Natural killer cell (primary cell): Measurements from ENCODE around the gene GCH1. TPM values are rescaled to one million over a fixed set of nuclear protein-coding genes. Genes with fewer than 3 reads are reported as not detected.

ENCODE experiments used
- ATAC-seq, 3 donors: fragments of 150-1000 bp in 2 of 3; fragments of 200-7000 bp in 1 of 3; cut with Tn5 transposase; 1 replicate in 1 of 3; 2 replicates in 2 of 3; pipeline ENCODE4 v1.10.0; 2021; ENCODE audit warnings: mild to moderate bottlenecking in 2 of 3, moderate library complexity in 2 of 3
- DNase-seq, 2 donors: peaks; one replicate each; pipeline versions ENCODE4 v3.0.0 to v3.0.0-alpha.2; 2013 to 2021; ENCODE audit warnings: mixed read lengths in 1 of 2
- H3K27ac ChIP-seq: one replicate; pipeline ENCODE4 v1.5.1; 2013; ENCODE audit warnings: mild to moderate bottlenecking, low read length
- H3K27me3 ChIP-seq: one replicate; pipeline ENCODE4 v1.6.1; 2013; ENCODE audit warnings: low read length; ENCODE audit not compliant: control insufficient read depth, insufficient read depth
- H3K36me3 ChIP-seq: one replicate; pipeline ENCODE4 v1.6.1; 2013; ENCODE audit warnings: low read length; ENCODE audit not compliant: control insufficient read depth, insufficient read depth
- H3K4me1 ChIP-seq: one replicate; pipeline ENCODE4 v1.6.1; 2013; ENCODE audit warnings: low read length; ENCODE audit not compliant: control insufficient read depth, insufficient read depth
- H3K4me3 ChIP-seq: one replicate; pipeline ENCODE4 v1.5.1; 2013; ENCODE audit warnings: low read length
- H3K9me3 ChIP-seq: one replicate; pipeline ENCODE4 v1.6.1; 2013; ENCODE audit warnings: low read length; ENCODE audit not compliant: control insufficient read depth, insufficient read depth
- H3K27ac Mint-ChIP-seq, 2 donors: one replicate each; pipeline ENCODE4 v1.8.0; 2022; ENCODE audit warnings: mild to moderate bottlenecking in 2 of 2, mixed read lengths in 2 of 2, moderate library complexity in 1 of 2
- H3K27me3 Mint-ChIP-seq, 2 donors: one replicate each; pipeline ENCODE4 v1.8.0; 2022; ENCODE audit warnings: low read depth in 2 of 2, mixed read lengths in 2 of 2
- H3K36me3 Mint-ChIP-seq: one replicate; pipeline ENCODE4 v1.8.0; 2022; ENCODE audit warnings: mixed read lengths
- H3K4me1 Mint-ChIP-seq, 2 donors: one replicate each; pipeline ENCODE4 v1.8.0; 2022; ENCODE audit warnings: mixed read lengths in 2 of 2
- H3K4me3 Mint-ChIP-seq: one replicate; pipeline ENCODE4 v1.8.0; 2022; ENCODE audit warnings: mild to moderate bottlenecking, moderate library complexity, mixed read lengths
- H3K9me3 Mint-ChIP-seq, 2 donors: one replicate each; pipeline ENCODE4 v1.8.0; 2022; ENCODE audit warnings: mixed read lengths in 2 of 2
- WGBS: methylation state at CpG from one replicate; pipeline ENCODE4 v1.1.7; 2013; ENCODE audit warnings: missing lambda C conversion rate; ENCODE audit not compliant: insufficient coverage; 5-methylcytosine and 5-hydroxymethylcytosine counted together
- intact Hi-C: fragments of 100-400 bp; cut with micrococcal nuclease; formaldehyde crosslinking; loops from one replicate; pipeline ENCODE4 v1.14.2; 2022
- total RNA-seq, 4 donors: library from RNA; stranded (reverse); fragments of 120-200 nt in 1 of 4; gene quantifications; one replicate each; pipeline versions ENCODE4 v1.2.3 to v1.2.4, GENCODE V29; 2013 to 2022
- TF ChIP-seq, protein P1 (sequence below): fragments of 200-600 bp; IDR thresholded peaks from one replicate; pipeline ENCODE4 v1.8.0; 2022; ENCODE audit warnings: antibody characterized with exemption

The GCH1 gene
- total RNA-seq, 3 donors from 2014 or later (not counting 1 experiment from before 2014, with no cell fraction given), result 51.7 to 71.5 (median 52.6) TPM

DNA sequence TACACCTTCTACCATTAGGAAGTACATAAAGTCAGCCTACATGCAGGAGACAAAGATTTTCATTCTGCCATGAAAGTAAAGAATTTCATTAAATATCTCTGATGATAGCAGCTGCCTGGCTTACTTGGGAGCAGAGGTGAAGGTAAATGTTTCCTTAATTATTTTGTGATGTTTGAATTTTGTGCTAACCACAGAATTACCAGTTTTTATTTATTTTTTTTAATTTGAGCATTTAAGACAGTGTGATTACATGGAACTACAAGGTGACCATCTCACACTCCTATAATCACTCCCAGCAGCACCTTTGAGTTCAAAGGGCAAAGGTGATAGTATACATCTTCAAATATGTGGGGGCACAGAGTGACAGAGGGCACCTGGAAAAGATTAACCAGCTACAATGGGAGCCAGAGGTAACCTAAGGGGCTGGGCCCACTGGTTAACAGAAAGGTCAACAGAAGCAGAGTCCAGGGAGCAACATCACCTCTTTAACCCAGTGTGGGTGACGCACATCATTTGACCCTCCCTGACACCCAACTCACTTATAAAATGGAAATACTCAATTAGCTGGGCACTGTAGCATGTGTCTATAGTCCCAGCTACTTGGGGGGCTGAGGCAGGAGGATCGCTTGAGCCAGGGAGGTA, 65.0 kb downstream of the GCH1 start:
- peaks cover 32% of the 10 kb centered on the region for H3K36me3 Mint-ChIP-seq

GRCh38 chr14:54836231-54836630, 66.4 kb downstream of the GCH1 start:
- Histone ChIP-seq H3K36me3 (peaks cover 9% of the 10 kb centered on the region), H3K9me3 (peaks cover 3% of the 10 kb centered on the region), H3K27me3 (no peaks in the 10 kb centered on the region), H3K4me3 (no peak overlapping the region), H3K27ac (no peak overlapping the region), H3K4me1 (no peaks in the 10 kb centered on the region)
- TF ChIP-seq, protein P1, sequence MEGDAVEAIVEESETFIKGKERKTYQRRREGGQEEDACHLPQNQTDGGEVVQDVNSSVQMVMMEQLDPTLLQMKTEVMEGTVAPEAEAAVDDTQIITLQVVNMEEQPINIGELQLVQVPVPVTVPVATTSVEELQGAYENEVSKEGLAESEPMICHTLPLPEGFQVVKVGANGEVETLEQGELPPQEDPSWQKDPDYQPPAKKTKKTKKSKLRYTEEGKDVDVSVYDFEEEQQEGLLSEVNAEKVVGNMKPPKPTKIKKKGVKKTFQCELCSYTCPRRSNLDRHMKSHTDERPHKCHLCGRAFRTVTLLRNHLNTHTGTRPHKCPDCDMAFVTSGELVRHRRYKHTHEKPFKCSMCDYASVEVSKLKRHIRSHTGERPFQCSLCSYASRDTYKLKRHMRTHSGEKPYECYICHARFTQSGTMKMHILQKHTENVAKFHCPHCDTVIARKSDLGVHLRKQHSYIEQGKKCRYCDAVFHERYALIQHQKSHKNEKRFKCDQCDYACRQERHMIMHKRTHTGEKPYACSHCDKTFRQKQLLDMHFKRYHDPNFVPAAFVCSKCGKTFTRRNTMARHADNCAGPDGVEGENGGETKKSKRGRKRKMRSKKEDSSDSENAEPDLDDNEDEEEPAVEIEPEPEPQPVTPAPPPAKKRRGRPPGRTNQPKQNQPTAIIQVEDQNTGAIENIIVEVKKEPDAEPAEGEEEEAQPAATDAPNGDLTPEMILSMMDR, result no peak
- no peak overlapping the region for H3K27ac Mint-ChIP-seq
- H3K36me3 Mint-ChIP-seq, result peaks cover 25% of the 10 kb centered on the region
- H3K9me3 Mint-ChIP-seq, result no peaks in the 10 kb centered on the region
- intact Hi-C loops, result no loop called here
- 87% methylated on average over 2 of the region's 2 CpGs for WGBS
- no peaks in the 10 kb centered on the region for H3K27me3 Mint-ChIP-seq
- H3K4me1 Mint-ChIP-seq, result peaks cover 0 to 2% of the 10 kb centered on the region in 2 donors
- no peak for DNase-seq
- no peak for ATAC-seq
- no peak overlapping the region for H3K4me3 Mint-ChIP-seq

More for the DNA sequence above, 65.0 kb downstream of the GCH1 start:
- peak overlapping the region; percentile 24 to 48 for H3K27ac Mint-ChIP-seq
- ATAC-seq, result peak in 1 of 3 donors; percentile 17
- DNase-seq, result no peak
- Histone ChIP-seq H3K27me3 (no peaks in the 10 kb centered on the region), H3K27ac (no peak overlapping the region), H3K4me1 (no peaks in the 10 kb centered on the region), H3K36me3 (peaks cover 13% of the 10 kb centered on the region), H3K9me3 (no peaks in the 10 kb centered on the region), H3K4me3 (no peak overlapping the region)
- TF ChIP-seq, protein P1, result no peak
- 100% methylated on average over 2 of the region's 2 CpGs for WGBS
- no peaks in the 10 kb centered on the region for H3K27me3 Mint-ChIP-seq
- H3K9me3 Mint-ChIP-seq, result no peaks in the 10 kb centered on the region
- intact Hi-C loops, result no loop called here
- H3K4me3 Mint-ChIP-seq, result no peak overlapping the region
- peaks cover 0 to 7% of the 10 kb centered on the region in 2 donors for H3K4me1 Mint-ChIP-seq

DNA sequence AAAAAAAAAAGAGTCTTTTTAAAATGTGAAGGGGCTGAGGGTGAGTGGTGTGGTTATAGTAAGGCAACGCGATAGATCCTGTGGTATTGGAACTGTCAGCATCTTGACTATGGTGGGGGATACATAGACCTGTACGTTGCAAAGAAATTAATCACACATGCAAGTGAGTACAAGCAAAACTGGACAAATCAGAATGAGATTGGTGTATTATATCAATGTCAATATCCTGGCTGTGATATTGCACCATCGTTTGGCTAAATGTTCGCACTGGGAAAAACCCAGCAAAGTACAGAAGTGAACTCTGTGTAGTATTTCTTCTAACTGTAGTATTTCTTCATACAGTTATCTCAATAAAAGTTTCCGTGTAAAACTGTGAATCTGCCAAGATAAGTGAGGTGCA, 67.9 kb downstream of the GCH1 start:
- TF ChIP-seq, protein P1, result no peak
- Histone ChIP-seq H3K4me1 (no peaks in the 10 kb centered on the region), H3K4me3 (no peak overlapping the region), H3K9me3 (peaks cover 3% of the 10 kb centered on the region), H3K27me3 (no peaks in the 10 kb centered on the region), H3K27ac (no peak overlapping the region), H3K36me3 (no peaks in the 10 kb centered on the region)
- intact Hi-C loops, result no loop called here
- no peak for DNase-seq
- ATAC-seq, result no peak
- WGBS, result 87% methylated on average over 4 of the region's 6 CpGs
- Mint-ChIP-seq H3K4me1 (no peaks in the 10 kb centered on the region), H3K36me3 (peaks cover 10% of the 10 kb centered on the region), H3K9me3 (peaks cover 0 to 2% of the 10 kb centered on the region in 2 donors), H3K27me3 (no peaks in the 10 kb centered on the region), H3K27ac (peak overlapping the region in 1 of 2 donors; percentile 13), H3K4me3 (no peak overlapping the region)

DNA sequence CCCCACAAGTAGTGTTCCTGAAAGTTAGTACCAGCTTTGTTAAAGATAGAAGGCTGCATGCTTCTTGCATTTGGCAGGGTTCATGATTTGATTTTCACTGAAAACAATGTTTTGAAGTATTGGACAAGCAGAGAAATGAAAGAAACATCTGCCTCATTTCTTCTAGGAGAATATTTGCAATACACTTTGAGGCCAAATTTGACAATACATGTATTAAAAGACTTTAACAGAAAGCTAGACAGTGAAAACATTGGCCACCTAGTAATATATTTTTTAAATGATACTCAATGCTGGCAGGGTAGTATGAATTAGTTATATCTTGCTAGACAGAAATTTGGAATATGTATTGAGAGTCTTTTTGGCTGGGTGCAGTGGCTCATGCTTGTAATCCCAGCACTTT, 68.5 kb downstream of the GCH1 start:
- H3K4me3 ChIP-seq, result no peak overlapping the region
- intact Hi-C loops, result no loop called here
- no peaks in the 10 kb centered on the region for H3K36me3 ChIP-seq
- no peaks in the 10 kb centered on the region for H3K4me1 ChIP-seq
- ATAC-seq (no peak), DNase-seq (no peak)
- Mint-ChIP-seq H3K36me3 (peaks cover 4% of the 10 kb centered on the region), H3K27ac (no peak overlapping the region), H3K4me3 (no peak overlapping the region), H3K9me3 (peaks cover 0 to 2% of the 10 kb centered on the region in 2 donors), H3K27me3 (no peaks in the 10 kb centered on the region), H3K4me1 (no peaks in the 10 kb centered on the region)
- peaks cover 3% of the 10 kb centered on the region for H3K9me3 ChIP-seq
- H3K27me3 ChIP-seq, result no peaks in the 10 kb centered on the region
- TF ChIP-seq, protein P1, result no peak
- no peak overlapping the region for H3K27ac ChIP-seq
